Activated gamma-delta T cell treated with Interleukin-2 at 50 U/mL for 16 hours (primary cell): ENCODE results near the gene PLA2G6.
"Not testable (repeated sequence)": the region's sequence is repeated elsewhere in the genome, so short reads cannot be mapped to it uniquely, and the experiment has no call there.

Experiments used
- DNase-seq: peaks from one replicate; pipeline ENCODE4 v3.0.0-alpha.2; 2020

The PLA2G6 gene

GRCh38 chr22:38126928-38127668 is 54.5 kb downstream of the PLA2G6 start:
- DNase-seq, result no peak

DNA sequence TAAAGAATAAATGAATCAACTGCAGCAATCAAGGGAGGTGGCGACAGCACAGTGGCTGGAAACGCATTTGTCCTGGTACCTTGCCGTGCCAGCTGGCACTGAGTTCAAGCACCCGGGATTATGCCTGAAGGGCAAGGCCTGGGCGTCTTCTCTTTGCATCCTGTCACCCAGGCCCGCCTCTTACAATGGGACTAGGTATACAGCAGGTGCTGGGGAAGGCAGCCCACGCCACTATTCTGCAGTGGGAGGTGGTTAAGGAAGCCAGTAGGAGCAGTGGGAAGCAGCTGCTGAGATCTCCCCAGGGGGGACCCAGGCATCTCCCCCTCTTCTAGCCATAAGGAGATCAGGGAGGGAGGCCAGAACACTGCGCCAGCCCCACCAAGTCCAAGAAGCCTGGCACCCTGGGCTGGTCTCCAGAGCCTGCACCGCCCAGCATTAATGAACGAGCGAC is 55.9 kb downstream of the PLA2G6 start:
- no peak for DNase-seq

DNA sequence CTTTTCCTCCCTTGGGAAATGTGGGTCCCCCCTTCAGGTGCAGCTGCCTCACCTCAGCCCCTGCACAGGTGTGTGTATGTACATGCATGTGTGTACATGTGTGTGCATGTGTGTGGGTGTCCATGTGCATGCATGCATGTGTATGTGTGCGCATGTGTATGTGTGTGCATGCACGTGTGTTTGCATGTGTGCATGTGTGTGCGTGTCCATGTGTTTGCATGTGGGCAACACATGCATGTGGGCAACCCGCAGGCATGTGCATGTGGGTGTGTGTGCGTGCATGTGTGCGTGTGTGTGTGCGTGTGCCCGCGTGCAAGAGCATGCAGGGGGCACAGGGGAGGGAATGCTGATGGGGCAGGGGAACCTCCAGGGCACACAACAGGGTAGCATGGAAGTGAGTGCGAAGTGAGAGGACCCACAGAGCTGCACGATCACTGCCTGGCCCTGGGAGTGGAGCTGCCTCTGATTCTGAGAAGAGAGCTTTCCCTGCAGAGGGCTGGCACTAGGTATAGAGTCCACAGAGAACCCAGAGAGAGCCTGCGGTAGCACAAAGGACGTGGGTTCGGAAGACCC is 56.5 kb downstream of the PLA2G6 start:
- DNase-seq, result no peak

- no peak for DNase-seq
These were observed 57.2 kb downstream of the PLA2G6 start for GRCh38 chr22:38124236-38124974.

DNA sequence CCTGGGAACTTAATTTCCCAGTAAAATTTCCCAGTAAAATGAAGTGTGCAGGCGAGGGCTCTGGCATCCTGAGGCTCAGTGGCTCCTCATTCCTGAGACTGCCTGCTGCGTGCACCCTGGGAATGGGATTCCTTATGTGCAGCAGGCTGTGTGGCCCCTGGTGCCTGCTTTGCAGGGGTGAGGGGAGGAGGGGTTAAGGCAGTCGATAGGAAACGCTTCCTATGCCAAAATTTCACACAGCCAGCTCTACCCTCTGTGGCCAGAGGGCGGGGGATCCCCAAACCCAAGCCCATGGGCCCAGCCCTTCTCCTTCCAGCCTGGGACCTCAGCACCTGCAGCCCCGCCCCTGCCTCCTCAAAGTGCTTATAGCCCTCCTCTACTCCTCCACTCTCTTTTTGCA is 59.0 kb downstream of the PLA2G6 start:
- no peak for DNase-seq

DNA sequence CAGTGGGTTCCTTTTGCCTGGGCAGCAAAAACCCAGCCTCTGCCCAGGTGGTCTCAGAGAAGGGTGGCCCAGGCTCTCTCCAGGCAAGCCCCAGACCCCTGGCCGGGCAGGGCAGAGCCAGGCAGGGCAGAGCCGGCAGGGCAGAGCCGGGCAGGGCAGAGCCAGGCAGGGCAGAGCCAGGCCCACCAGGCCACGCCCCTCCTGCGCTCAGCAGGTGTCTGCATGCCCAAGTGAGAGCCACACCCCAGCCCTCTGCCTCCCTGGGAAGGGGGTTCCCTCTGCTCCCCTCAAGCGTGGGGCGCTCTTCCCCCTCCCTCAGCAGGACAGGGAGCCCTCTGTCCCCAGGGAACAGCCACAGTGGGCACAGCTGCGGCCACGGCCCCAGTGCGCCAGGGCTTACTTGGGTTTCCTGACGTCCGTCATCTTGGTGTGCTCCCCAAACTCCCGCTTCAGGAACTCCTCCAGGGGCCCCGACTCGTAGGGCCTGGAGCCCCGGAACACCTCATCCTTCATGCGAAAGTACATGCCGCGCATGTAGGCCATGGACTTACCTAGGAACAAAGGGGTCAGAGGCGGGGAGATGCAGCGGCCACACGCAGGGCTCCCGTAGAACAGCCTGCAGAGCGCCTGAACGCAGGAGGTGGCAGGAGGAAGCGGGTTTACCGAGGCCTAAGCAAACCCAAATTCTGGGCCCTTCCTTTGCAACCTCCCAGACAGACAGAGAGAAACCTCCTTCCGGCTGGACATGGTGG is 61.1 kb downstream of the PLA2G6 start:
- DNase-seq, result no peak

GRCh38 chr22:38118747-38119146 is 62.9 kb downstream of the PLA2G6 start:
- DNase-seq, result not testable (repeated sequence)

DNA sequence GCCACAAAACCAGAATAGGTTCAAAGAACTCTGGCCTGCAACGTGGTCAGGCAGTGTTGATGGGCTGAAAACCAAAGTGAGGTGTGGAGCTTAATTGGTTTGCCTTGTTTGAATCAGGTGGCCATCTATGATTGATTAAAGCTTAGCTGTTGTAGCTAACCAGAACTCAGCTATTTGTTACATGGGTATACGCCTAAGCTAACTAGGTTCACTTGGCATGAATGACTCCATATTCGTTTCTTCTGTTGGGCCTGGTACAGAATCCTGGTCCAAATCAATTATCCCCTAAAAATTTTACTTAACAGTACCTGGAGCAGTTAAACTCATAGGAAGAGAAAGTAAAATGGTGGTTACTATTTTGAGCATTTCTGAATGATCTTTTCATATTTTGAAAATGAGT is 63.4 kb downstream of the PLA2G6 start:
- DNase-seq, result no peak

- not testable (repeated sequence) for DNase-seq
These were observed 64.1 kb downstream of the PLA2G6 start for GRCh38 chr22:38117556-38117955.

- DNase-seq, result no peak
These were observed 66.0 kb downstream of the PLA2G6 start for GRCh38 chr22:38115423-38116205.

- peak; percentile 77 for DNase-seq
These were observed 66.9 kb downstream of the PLA2G6 start for GRCh38 chr22:38114484-38115398.

GRCh38 chr22:38112381-38112780 is 69.2 kb downstream of the PLA2G6 start:
- DNase-seq, result no peak

- DNase-seq, result no peak
These were observed 69.7 kb downstream of the PLA2G6 start for GRCh38 chr22:38111925-38112355.

GRCh38 chr22:38110863-38111852 is 70.5 kb downstream of the PLA2G6 start:
- no peak for DNase-seq

- no peak for DNase-seq
These were observed 71.4 kb downstream of the PLA2G6 start, which contains the start of gene BAIAP2L2 for GRCh38 chr22:38110008-38110862. Gene BAIAP2L2 (minus strand): TSS chr22:38110684. CDS start chr22:38110525, 159 bp downstream.

DNA sequence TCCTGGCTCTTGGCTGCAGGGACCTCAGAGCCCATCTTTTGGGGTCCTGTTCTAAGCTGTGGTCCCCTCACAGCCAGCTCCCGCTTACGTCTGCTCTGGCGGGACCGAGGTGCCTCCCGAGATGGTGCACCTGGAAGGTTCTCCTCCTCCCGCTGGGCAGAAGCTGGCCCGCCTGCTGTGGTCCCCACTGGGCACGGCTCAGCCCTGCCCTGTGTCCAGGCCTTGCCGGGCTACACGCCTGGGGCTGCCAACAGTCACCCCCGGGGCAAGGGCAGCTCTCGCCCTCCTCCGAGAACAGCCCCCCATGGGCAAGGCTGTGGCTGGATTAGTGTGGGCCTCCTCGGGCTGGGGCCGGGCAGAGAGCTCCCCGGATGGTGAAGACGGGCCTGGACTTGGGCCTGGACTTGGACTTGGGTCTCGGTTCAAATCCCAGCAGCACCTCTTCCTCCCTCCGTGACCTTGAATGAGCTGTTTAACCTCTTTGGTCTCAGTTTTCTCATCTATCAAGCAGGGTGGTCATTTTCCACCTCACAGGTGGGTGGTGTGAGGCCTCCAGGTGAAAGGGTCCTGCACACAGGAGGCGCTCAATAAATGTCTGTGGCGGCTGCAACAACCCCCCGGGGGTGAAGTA is 72.1 kb downstream of the PLA2G6 start:
- no peak for DNase-seq

- no peak for DNase-seq
These were observed 72.9 kb downstream of the PLA2G6 start for GRCh38 chr22:38108561-38109319.
